Mucosa of descending colon (tissue), 3 donors: ENCODE measurements around the gene CPNE7. TPM values are rescaled to one million over a fixed set of nuclear protein-coding genes. Genes with fewer than 3 reads are reported as not detected.

Source experiments
- ATAC-seq: fragments of 200-7000 bp; cut with Tn5 transposase; one replicate; pipeline ENCODE4 v1.9.1; 2020; ENCODE audit warnings: mild to moderate bottlenecking, moderate library complexity
- DNase-seq, 3 donors: peaks; one replicate each; pipeline ENCODE4 v3.0.0-alpha.2; 2020
- H3K36me3 ChIP-seq: fragments of 200-600 bp; one replicate; pipeline ENCODE4 v1.8.0; 2021; ENCODE audit warnings: low read depth, mild to moderate bottlenecking
- H3K4me1 ChIP-seq: fragments of 200-600 bp; one replicate; pipeline ENCODE4 v1.8.0; 2021; ENCODE audit warnings: low read depth, mild to moderate bottlenecking
- H3K4me3 ChIP-seq: fragments of 200-600 bp; one replicate; pipeline ENCODE4 v1.8.0; 2021; ENCODE audit warnings: mild to moderate bottlenecking
- H3K9me3 ChIP-seq: fragments of 200-600 bp; one replicate; pipeline ENCODE4 v1.8.0; 2021; ENCODE audit warnings: mild to moderate bottlenecking
- intact Hi-C, 2 donors: fragments of 100-400 bp; cut with DNase I in 1 of 2; cut with micrococcal nuclease in 1 of 2; formaldehyde crosslinking; loops; one replicate each; pipeline versions ENCODE4 v1.11.0 to v1.11.1; 2022; cut with DNase I, micrococcal nuclease
- total RNA-seq, 3 donors: library from RNA; stranded (reverse); fragmentation: NEBNext Ultra II Directional in 2 of 3; extraction: Animal tissue kit (Norgen Biotek cat#: 25700) in 2 of 3; gene quantifications; one replicate each; pipeline versions ENCODE4 v1.2.1 to v1.2.4, GENCODE V29; 2021 to 2023
- TF ChIP-seq, protein P1 (sequence below): fragments of 200-600 bp; IDR thresholded peaks from one replicate; pipeline ENCODE4 v1.8.0; 2022; ENCODE audit warnings: antibody characterized with exemption, mild to moderate bottlenecking
- donor health status: DM: no; HTN: no; CAD: no; lungs with moderate emphysema.
- donor health status: DM: no; HTN: no; CAD: no.
- donor health status: DM: no; HTN: yes; CAD: no.

Gene CPNE7
- total RNA-seq, 3 donors from 2014 or later, result 0.72 to 2.0 (median 0.79) TPM

DNA sequence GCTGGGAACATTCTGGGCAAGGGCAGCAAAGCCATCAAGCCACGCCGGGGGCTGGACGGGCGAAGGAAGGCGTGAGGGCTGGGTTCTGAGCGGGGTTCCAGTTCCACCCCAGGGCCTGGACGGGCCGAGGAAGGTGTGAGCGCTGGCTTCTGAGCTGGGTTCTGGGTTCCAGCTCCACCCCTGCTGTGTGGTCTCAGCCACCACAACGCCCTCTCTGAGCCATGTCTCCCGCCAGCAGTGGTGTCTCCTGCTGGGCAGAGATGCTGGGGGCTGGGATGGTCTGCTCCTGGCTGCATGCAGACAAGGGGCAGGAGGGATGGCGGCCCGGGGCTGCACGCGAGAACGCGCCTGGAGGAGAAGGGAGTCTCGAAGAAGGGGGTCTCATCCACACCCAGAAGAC, 3.9 kb upstream of the CPNE7 start:
- Histone ChIP-seq H3K36me3 (no peaks in the 10 kb centered on the region), H3K4me3 (no peak overlapping the region), H3K9me3 (no peaks in the 10 kb centered on the region), H3K4me1 (peaks cover 21% of the 10 kb centered on the region)
- intact Hi-C loops, result no loop called here
- no peak for DNase-seq
- no peak for ATAC-seq
- TF ChIP-seq, protein P1, sequence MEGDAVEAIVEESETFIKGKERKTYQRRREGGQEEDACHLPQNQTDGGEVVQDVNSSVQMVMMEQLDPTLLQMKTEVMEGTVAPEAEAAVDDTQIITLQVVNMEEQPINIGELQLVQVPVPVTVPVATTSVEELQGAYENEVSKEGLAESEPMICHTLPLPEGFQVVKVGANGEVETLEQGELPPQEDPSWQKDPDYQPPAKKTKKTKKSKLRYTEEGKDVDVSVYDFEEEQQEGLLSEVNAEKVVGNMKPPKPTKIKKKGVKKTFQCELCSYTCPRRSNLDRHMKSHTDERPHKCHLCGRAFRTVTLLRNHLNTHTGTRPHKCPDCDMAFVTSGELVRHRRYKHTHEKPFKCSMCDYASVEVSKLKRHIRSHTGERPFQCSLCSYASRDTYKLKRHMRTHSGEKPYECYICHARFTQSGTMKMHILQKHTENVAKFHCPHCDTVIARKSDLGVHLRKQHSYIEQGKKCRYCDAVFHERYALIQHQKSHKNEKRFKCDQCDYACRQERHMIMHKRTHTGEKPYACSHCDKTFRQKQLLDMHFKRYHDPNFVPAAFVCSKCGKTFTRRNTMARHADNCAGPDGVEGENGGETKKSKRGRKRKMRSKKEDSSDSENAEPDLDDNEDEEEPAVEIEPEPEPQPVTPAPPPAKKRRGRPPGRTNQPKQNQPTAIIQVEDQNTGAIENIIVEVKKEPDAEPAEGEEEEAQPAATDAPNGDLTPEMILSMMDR, result no peak

DNA sequence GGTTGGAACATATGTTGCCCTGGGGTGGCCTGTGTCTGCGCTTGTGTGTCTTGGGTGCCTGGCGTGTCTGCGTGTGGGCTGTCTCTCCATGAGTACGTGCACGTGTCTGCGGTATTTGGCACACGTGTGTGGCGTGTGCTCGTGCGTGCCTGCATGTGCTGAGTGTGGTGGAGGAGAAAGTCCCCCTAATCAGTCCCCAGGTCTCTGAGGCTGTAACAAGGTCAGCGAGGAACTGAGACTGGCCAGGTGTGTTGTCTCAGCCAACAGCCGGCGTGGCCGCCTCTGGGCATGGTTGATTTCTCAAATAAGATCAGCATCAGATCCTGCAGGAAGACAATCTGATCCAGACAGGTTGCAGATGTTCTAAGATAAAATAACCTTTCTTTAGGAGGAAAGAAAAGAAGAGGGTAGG, 3.5 kb upstream of the CPNE7 start:
- Histone ChIP-seq H3K4me1 (peaks cover 21% of the 10 kb centered on the region), H3K9me3 (no peaks in the 10 kb centered on the region), H3K36me3 (no peaks in the 10 kb centered on the region), H3K4me3 (no peak overlapping the region)
- ATAC-seq, result no peak
- TF ChIP-seq, protein P1, result no peak
- DNase-seq, result no peak
- intact Hi-C loops, result no loop called here

DNA sequence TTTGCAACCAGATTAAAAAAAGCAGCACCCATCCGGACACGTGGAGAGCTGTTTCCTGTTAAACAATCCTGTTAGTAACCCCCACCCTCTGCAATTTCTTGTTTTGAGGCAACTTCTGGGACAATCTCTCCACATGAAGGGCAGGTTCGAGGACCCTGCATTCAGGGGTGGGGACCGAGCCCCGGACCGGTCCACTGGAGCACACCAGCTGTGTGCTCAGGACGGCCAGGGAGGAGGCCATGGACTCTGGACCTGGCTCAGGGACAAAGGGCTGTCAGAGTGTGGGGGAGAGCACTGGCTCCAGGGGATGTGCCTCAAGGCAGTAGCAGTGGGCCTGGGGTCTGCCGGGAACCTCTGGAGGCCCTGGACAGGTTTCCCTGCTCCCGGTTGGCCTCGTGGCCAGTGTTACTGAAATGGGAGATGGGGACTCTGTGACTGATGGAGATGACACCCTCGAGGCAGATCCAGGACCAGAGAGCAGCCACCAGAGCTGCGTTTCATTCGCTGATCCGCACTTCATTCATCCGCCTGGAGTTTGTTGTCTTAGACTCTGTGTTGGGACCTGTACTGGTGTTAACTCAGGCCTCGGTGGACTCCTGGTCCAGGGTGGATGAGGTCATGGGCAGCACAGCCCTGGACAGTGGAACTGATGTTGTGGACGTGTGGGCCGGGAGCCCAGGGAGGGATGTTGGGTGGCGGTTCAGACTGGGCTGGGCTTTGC, 2.9 kb upstream of the CPNE7 start:
- intact Hi-C loops, result no loop called here
- Histone ChIP-seq H3K36me3 (no peaks in the 10 kb centered on the region), H3K4me3 (no peak overlapping the region), H3K4me1 (peaks cover 21% of the 10 kb centered on the region), H3K9me3 (no peaks in the 10 kb centered on the region)
- TF ChIP-seq, protein P1, result no peak
- DNase-seq (no peak), ATAC-seq (peak; percentile 25)

DNA sequence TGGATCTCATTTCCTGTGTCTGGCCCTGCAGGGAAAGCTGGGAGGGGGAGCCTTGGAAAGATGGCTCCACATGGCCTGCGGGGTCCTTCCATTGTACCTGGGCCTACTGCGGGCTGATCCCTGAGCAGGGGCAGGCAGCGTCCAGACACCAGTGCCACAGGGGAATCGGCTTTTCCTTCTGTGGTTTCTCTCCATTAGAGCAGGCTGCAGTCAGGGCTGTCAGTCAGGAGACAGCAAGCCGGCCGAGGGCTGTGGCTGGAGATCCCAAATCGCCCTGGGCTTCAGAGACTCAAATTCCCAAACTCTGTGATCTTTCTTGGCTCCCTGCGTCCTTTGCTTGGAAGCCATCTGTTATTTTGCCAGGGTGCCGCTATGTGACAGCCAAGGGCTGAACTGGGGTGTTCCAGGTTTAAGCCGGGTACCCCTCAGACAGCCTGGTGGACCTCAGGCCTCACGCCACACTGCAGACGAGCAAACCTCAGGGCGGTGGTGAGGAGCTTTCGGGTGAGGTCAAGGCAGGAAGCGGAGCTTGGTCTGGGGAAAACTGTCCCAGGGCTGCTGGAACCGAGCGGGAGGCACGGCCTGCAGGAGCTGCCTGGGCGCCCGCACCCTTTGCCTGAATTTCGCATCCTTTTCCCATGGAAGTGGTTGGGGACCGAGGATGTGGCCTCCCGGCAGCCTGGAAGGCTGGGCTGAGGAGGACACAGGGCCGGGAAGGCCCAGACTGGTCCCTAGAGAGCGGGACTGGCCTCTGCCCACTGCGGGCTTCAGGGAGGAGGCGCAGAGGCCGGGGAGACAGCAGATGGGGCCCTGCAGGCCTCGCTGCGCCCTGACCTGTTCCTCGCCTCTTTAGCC, 1.5 kb upstream of the CPNE7 start:
- Histone ChIP-seq H3K36me3 (no peaks in the 10 kb centered on the region), H3K4me3 (no peak overlapping the region), H3K9me3 (no peaks in the 10 kb centered on the region), H3K4me1 (peaks cover 21% of the 10 kb centered on the region)
- ATAC-seq, result peak; percentile 16
- intact Hi-C loops, result no loop called here
- no peak for DNase-seq
- TF ChIP-seq, protein P1, result no peak

DNA sequence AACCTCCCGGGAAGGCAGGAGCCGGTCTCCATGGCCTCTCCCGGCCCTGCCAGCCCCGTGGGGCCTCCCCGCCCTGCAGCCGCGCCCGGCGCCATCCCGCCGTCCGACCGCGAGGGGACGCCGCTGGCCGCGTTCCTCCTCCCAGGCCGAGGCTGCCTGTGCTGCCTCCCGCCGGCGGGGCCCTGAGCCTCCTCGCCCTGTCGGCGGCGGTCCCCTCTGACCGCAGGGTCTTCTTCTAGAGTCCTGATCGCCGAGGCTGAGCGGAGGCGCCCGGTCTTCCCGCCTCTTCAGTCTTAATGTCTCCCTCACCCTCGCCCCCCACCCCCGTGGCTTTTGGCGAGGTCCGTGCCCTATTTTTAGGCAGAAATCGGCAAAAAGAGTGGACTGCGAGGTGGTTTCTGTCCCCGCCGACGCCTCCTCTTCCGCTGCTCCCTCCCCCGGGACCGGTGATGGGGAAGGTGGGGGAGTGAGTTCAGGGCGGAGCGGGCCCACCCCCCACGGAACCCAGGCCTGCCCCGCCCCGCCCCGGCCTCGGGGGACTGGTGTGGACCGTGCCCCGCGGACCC, 794 bp upstream of the CPNE7 start:
- no peaks in the 10 kb centered on the region for H3K36me3 ChIP-seq
- ATAC-seq (peak; percentile 93), DNase-seq (peak; percentile 53 to 83 (median 68))
- TF ChIP-seq, protein P1, result peak; percentile 48
- peaks cover 21% of the 10 kb centered on the region for H3K4me1 ChIP-seq
- no peak overlapping the region for H3K4me3 ChIP-seq
- intact Hi-C loops, result no loop called here
- H3K9me3 ChIP-seq, result no peaks in the 10 kb centered on the region
